ENCODE data around the gene SLC35A3.

SLC35A3 gene

GRCh38 chr1:100077531-100077930, 107.7 kb downstream of the SLC35A3 start:
- H3K4me1 ChIP-seq: peaks cover 0 to 23% (median 2%) of the 10 kb centered on the region in 4 donors
- intact Hi-C loops (cut with DNase I; ENCODE audit: low total_unique reads): no loop called here
- peaks cover 48 to 70% (median 58%) of the 10 kb centered on the region in 3 donors for H3K36me3 ChIP-seq
- no peaks in the 10 kb centered on the region for H3K27me3 ChIP-seq
- H3K4me3 ChIP-seq: no peak overlapping the region
- peak overlapping the region in 1 of 2 donors; percentile 16 for H3K27ac ChIP-seq
- no peak for TF ChIP-seq CTCF (IDR thresholded peaks at IDR 0.05)
- no peak for DNase-seq
- no peaks in the 10 kb centered on the region for H3K9me3 ChIP-seq

GRCh38 chr1:100080331-100080730, 110.5 kb downstream of the SLC35A3 start:
- Histone ChIP-seq H3K27me3 (no peaks in the 10 kb centered on the region), H3K4me1 (peaks cover 0 to 15% (median 2%) of the 10 kb centered on the region in 4 donors), H3K4me3 (no peak overlapping the region), H3K27ac (no peak overlapping the region), H3K36me3 (peaks cover 40 to 52% (median 50%) of the 10 kb centered on the region in 3 donors), H3K9me3 (no peaks in the 10 kb centered on the region)
- DNase-seq: no peak
- no peak for TF ChIP-seq CTCF (IDR thresholded peaks at IDR 0.05)
- intact Hi-C loops (cut with DNase I; ENCODE audit: low total_unique reads): no loop called here

Measured in tibial artery (tissue), 4 donors.